ENCODE results near the gene EIF1AD.

- no peak for TF ChIP-seq POLR2A (IDR thresholded peaks at IDR 0.05)
- no peak for TF ChIP-seq CTCF (IDR thresholded peaks at IDR 0.05)
Measured at GRCh38 chr11:66037327-66037726, 35.4 kb upstream of the EIF1AD start.

All from Peyer's patch (tissue), 4 donors.